K562 (cell line): ENCODE results near the gene ELOVL5. TPM values are rescaled to one million over a fixed set of nuclear protein-coding genes. Genes with fewer than 3 reads are reported as not detected.
A peak's percentile ranks its signal among the peaks of the same experiment; 100 is the strongest.

ENCODE experiments used
- BMI1 ChIP-seq: fragments of 150-350 bp; IDR thresholded peaks from 2 replicates; pipeline ENCODE4 v1.6.1; 2014; ENCODE audit warnings: low read length
- GATAD2B ChIP-seq: fragments of 450-650 bp; IDR thresholded peaks from 2 replicates; pipeline ENCODE4 v1.6.1; 2017; ENCODE audit warnings: mild to moderate bottlenecking, borderline replicate concordance
- ILK ChIP-seq: fragments of 450-650 bp; IDR thresholded peaks from 2 replicates; pipeline ENCODE4 v1.6.1; 2016; ENCODE audit warnings: missing genetic modification characterization, low read depth, mild to moderate bottlenecking, missing compliant biosample characterization, moderate library complexity, borderline replicate concordance
- RB1 ChIP-seq: fragments of 450-650 bp; IDR thresholded peaks from 2 replicates; pipeline ENCODE4 v1.6.1; 2017; ENCODE audit warnings: low read depth, mild to moderate bottlenecking
- RBM15 ChIP-seq: fragments of 200-400 bp; formaldehyde crosslinking; IDR thresholded peaks from 2 replicates; pipeline ENCODE4 v1.6.1; 2018; ENCODE audit warnings: mild to moderate bottlenecking, low read length, moderate library complexity; ENCODE audit not compliant: insufficient read depth
- SAFB ChIP-seq: fragments of 200-400 bp; formaldehyde crosslinking; IDR thresholded peaks from 2 replicates; pipeline ENCODE4 v1.6.1; 2017; ENCODE audit warnings: low read depth, low read length, borderline replicate concordance
- SIN3A ChIP-seq, 2 experiments: fragments of 150-350 bp in 1 of 2; IDR thresholded peaks; 2 replicates each; pipeline ENCODE4 v1.6.1; 2011 to 2016; ENCODE audit warnings: borderline replicate concordance in 2 of 2, low read depth in 2 of 2, low read length in 2 of 2, mild to moderate bottlenecking in 2 of 2, moderate library complexity in 2 of 2; ENCODE audit not compliant: control insufficient read depth in 1 of 2
- YY1 ChIP-seq, 3 experiments: IDR thresholded peaks; 2 replicates each; pipeline ENCODE4 v1.6.1; 2011; ENCODE audit warnings: low read length in 2 of 3, mild to moderate bottlenecking in 2 of 3, moderate library complexity in 2 of 3, borderline replicate concordance in 1 of 3, control low read depth in 1 of 3, low read depth in 1 of 3; ENCODE audit not compliant: insufficient read depth in 3 of 3, insufficient replicate concordance in 2 of 3, control insufficient read depth in 1 of 3, insufficient read length in 1 of 3; ENCODE audit errors: extremely low read depth in 1 of 3
- ZMIZ1 ChIP-seq, 2 experiments: fragments of 150-350 bp in 1 of 2; IDR thresholded peaks; 2 replicates each; pipeline ENCODE4 v1.6.1; 2012 to 2016; ENCODE audit warnings: low read depth in 2 of 2, low read length in 2 of 2, mild to moderate bottlenecking in 1 of 2, moderate library complexity in 1 of 2
- ZNF197 ChIP-seq: fragments of 200-800 bp; sonication (Bioruptor generic); IDR thresholded peaks from 2 replicates; pipeline ENCODE4 v1.6.1; 2016; ENCODE audit warnings: low read depth, missing genetic modification characterization, missing compliant biosample characterization
- ZNF316 ChIP-seq: fragments of 450-650 bp; IDR thresholded peaks from 2 replicates; pipeline ENCODE4 v1.6.1; 2016
- ZNF589 ChIP-seq: fragments of 200-800 bp; sonication (Bioruptor generic); IDR thresholded peaks from 2 replicates; pipeline ENCODE4 v1.6.1; 2016; ENCODE audit warnings: low read depth, missing genetic modification characterization, missing compliant biosample characterization
- ZNF592 ChIP-seq: fragments of 450-650 bp; IDR thresholded peaks from 2 replicates; pipeline ENCODE4 v1.6.1; 2017; ENCODE audit warnings: antibody characterized with exemption, mild to moderate bottlenecking
- polyA plus RNA-seq, 8 experiments: library from polyadenylated mRNA; depleted of rRNA in 4 of 8; stranded (reverse) in 5 of 8; unstranded in 3 of 8; fragments of >200 nt; fragmentation: Nextera tagmentation in 2 of 8; fragmentation: Illumina TruSeq in 1 of 8; extraction: Ambion mirVana in 2 of 8; extraction: Trizol in 1 of 8; gene quantifications; 2 replicates each; pipeline versions ENCODE4 v1.2.1 to v1.2.3, GENCODE V29; 2011 to 2014; ENCODE audit warnings: inconsistent platforms in 1 of 8, missing spikeins in 1 of 8
- total RNA-seq, 7 experiments: library from RNA; depleted of rRNA in 6 of 7; stranded (reverse); fragments of >200 nt in 6 of 7; fragmentation: Illumina TruSeq in 2 of 7; extraction: Trizol in 2 of 7; gene quantifications; 2 replicates each; pipeline versions ENCODE4 v1.2.1 to v1.2.3, GENCODE V29; 2011 to 2021; ENCODE audit warnings: low replicate concordance in 1 of 7
- TF ChIP-seq, protein P1 (sequence below): sonication (generic); formaldehyde crosslinking; IDR thresholded peaks from 2 replicates; pipeline ENCODE4 v1.8.1; 2023; ENCODE audit warnings: mild to moderate bottlenecking, missing genetic modification reagents
- TF ChIP-seq, protein P2 (sequence below): fragments of 250-450 bp; sonication (Bioruptor Pico); IDR thresholded peaks from 2 replicates; pipeline ENCODE4 v1.8.0; 2022; ENCODE audit warnings: inconsistent platforms, mild to moderate bottlenecking, moderate library complexity, borderline replicate concordance

The ELOVL5 gene
- total and polyA plus RNA-seq, 9 of the 15 experiments (the other 6 are each of a cell fraction or from before 2014, with no cell fraction given) = 70.6 to 245 (median 132) TPM

DNA sequence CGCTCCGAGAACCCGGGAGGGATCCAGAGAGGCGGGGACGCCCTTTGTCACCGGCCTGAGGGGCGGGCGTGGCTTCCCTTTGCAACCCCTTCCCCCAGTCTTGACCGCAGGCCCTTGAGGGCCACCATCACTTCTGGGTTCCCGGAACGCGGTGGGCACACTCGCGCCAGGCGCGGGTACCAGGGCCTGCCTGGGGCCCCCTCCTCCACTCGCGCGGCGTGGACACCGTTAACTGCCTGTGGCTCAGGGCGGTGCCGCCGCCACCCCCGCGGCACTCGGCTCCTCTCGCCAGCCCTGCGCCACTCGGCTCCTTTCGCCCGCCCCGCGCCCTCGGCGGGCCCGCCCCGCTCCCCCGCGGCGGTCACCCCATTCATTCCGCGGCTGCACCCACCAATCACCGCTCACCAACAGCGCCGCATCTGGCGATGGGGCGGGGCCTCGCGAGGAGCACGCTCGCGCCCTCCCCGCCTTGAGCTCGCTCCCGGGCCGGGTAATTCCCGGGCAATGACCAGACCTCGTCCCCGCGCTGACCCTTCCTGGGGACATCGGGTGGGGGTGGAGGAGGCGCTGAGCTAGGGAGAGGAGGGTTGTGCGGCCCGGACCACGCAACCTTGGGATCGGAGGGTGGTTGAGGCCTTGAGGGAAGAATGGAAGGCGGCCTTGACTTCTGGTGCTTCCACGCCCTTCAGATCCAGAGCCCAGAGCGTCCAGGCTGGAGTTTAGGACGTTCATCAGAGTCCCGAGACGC lies 10.5 kb upstream of the ELOVL5 start (continued):
- TF ChIP-seq ZMIZ1 (IDR thresholded peaks at IDR 0.05; ENCODE audit: low read depth in 2 of 2, low read length in 2 of 2) (0 out of 4 replicates have a peak, but pooled peaks of 1 of the 2 experiments have one; percentile 35), ILK (no peak), YY1 (IDR thresholded peaks at IDR 0.05; ENCODE audit: borderline replicate concordance in 1 of 3, control insufficient read depth in 1 of 3, extremely low read depth in 1 of 3, insufficient read depth in 3 of 3, insufficient read length in 1 of 3, insufficient replicate concordance in 2 of 3, low read depth in 1 of 3, low read length in 2 of 3) (peak in 1 of 3 experiments; percentile 44), RB1 (peak; percentile 61), SIN3A (IDR thresholded peaks at IDR 0.05; ENCODE audit: borderline replicate concordance in 2 of 2, control insufficient read depth in 1 of 2, low read depth in 2 of 2, low read length in 2 of 2) (no peak), ZNF592 (peak; percentile 83), GATAD2B (peak; percentile 71), RBM15 (no peak), SAFB (peak; percentile 84), ZNF316 (no peak), ZNF197 (CRISPR knock-in tag) (peak; percentile 70; the same call in 1 of the 2 replicates), ZNF589 (CRISPR knock-in tag) (peak; percentile 88; the same call in 1 of the 2 replicates), BMI1 (no peak)
- TF ChIP-seq, protein P1, sequence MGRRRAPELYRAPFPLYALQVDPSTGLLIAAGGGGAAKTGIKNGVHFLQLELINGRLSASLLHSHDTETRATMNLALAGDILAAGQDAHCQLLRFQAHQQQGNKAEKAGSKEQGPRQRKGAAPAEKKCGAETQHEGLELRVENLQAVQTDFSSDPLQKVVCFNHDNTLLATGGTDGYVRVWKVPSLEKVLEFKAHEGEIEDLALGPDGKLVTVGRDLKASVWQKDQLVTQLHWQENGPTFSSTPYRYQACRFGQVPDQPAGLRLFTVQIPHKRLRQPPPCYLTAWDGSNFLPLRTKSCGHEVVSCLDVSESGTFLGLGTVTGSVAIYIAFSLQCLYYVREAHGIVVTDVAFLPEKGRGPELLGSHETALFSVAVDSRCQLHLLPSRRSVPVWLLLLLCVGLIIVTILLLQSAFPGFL = no peak
- TF ChIP-seq, protein P2, sequence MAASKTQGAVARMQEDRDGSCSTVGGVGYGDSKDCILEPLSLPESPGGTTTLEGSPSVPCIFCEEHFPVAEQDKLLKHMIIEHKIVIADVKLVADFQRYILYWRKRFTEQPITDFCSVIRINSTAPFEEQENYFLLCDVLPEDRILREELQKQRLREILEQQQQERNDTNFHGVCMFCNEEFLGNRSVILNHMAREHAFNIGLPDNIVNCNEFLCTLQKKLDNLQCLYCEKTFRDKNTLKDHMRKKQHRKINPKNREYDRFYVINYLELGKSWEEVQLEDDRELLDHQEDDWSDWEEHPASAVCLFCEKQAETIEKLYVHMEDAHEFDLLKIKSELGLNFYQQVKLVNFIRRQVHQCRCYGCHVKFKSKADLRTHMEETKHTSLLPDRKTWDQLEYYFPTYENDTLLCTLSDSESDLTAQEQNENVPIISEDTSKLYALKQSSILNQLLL (CRISPR knock-in tag) = no peak
